ENCODE measurements around the gene GOLGA6C.

The GOLGA6C gene

DNA sequence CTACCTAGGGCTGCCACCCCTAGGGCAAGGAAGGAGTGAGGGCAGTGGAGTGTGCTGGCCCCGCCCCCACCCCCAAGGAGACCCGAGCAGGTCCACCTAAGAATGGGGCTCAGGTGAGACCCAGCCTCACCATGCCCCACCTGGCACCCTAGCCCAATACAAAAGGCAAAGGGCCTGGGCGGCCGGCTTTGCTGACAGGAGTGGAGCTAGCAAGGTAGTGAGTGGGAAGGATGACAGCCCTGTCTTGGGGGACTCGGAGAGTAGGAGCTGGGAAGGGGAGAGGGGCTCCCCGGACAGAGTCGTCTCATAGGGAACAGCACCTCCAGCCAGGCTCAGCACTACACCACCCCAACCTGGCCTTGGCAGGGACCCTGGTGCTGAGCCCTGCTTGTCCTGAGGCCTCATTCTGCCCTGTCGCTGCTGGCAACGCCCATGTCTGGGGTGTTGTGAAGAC is 44.3 kb upstream of the GOLGA6C start:
- Histone ChIP-seq H3K9me3 (replicated peaks; ENCODE audit: insufficient read depth, low read length) (no peaks in the 10 kb centered on the region), H4K20me1 (ENCODE audit: insufficient read depth, low read length) (peaks cover 55% of the 10 kb centered on the region), H3K9me2 (replicated peaks; ENCODE audit: insufficient read depth, low read length) (no peaks in the 10 kb centered on the region), H3K27ac (ENCODE audit: low read length) (no peak overlapping the region), H3K4me1 (ENCODE audit: low read length) (peaks cover 2% of the 10 kb centered on the region; the same call in 1 of the 2 replicates), H3K4me3 (ENCODE audit: low read length) (no peak overlapping the region), H3K4me2 (ENCODE audit: low read depth, low read length) (no peak overlapping the region), H3K79me2 (ENCODE audit: low read length) (peaks cover 56% of the 10 kb centered on the region), H3K36me3 (replicated peaks; ENCODE audit: insufficient read depth, low read length) (peaks cover 32% of the 10 kb centered on the region), H3K9ac (ENCODE audit: low read length) (no peak overlapping the region), H3K27me3 (replicated peaks; ENCODE audit: insufficient read depth, low read length) (no peaks in the 10 kb centered on the region), H2AFZ (ENCODE audit: low read length) (no peak overlapping the region), H3F3A (ENCODE audit: insufficient read depth, low read length) (peaks cover 29% of the 10 kb centered on the region)
- TF ChIP-seq, protein P1, sequence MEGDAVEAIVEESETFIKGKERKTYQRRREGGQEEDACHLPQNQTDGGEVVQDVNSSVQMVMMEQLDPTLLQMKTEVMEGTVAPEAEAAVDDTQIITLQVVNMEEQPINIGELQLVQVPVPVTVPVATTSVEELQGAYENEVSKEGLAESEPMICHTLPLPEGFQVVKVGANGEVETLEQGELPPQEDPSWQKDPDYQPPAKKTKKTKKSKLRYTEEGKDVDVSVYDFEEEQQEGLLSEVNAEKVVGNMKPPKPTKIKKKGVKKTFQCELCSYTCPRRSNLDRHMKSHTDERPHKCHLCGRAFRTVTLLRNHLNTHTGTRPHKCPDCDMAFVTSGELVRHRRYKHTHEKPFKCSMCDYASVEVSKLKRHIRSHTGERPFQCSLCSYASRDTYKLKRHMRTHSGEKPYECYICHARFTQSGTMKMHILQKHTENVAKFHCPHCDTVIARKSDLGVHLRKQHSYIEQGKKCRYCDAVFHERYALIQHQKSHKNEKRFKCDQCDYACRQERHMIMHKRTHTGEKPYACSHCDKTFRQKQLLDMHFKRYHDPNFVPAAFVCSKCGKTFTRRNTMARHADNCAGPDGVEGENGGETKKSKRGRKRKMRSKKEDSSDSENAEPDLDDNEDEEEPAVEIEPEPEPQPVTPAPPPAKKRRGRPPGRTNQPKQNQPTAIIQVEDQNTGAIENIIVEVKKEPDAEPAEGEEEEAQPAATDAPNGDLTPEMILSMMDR (IDR thresholded peaks at IDR 0.05; ENCODE audit: low read length), result no peak
- no peak for TF ChIP-seq EZH2 (optimal IDR thresholded peaks at IDR 0.05; ENCODE audit: low read depth, low read length)
- TF ChIP-seq EZH2phosphoT487 (IDR thresholded peaks at IDR 0.05; ENCODE audit: low read length), result no peak
- DNase-seq, result no peak

DNA sequence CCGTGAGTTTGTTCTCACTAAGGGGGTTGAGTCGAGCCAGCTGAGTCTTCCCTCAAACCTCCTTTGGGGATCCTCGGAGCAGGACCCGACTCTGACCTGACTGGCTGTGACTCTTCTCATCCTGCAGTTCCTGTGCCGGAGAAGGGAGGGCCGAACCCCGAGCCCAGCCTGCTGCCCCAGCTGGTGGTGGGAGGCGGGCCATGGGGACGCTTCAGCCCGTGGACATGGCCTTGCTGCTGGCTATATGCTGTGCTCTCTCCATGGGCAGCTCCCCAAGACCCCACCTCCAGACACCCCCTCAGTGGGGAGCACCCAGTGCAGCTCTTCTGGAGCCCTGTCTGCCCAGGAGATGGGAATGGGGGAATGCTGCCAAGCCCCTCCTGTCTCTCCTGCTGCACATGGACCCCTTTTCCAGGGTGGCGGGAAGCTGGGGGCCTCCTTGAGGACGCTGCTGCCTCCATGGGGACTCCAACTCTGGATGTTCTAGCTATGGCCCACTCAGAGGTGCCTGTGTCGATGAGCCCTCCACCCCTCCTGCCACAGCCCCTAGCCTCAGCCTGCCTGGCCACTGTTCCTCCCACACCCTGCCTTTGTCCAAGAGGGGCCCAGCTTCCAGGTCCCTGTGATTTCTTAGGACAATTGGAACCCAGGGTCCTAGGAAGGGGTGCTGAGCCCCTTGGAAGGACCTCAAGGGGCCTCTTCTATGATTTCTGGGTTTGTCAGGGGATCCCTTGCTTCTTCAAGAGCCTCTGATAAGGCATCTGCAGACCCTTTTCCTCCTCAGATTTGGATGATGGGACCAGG is 43.6 kb upstream of the GOLGA6C start:
- peaks cover 6% of the 10 kb centered on the region; the same call in 1 of the 2 replicates for H3K4me1 ChIP-seq (ENCODE audit: low read length)
- no peak overlapping the region for H3K9ac ChIP-seq (ENCODE audit: low read length)
- H3K9me2 ChIP-seq (replicated peaks; ENCODE audit: insufficient read depth, low read length), result no peaks in the 10 kb centered on the region
- H3K4me2 ChIP-seq (ENCODE audit: low read depth, low read length), result no peak overlapping the region
- TF ChIP-seq EZH2phosphoT487 (IDR thresholded peaks at IDR 0.05; ENCODE audit: low read length) (no peak), EZH2 (optimal IDR thresholded peaks at IDR 0.05; ENCODE audit: low read depth, low read length) (no peak)
- TF ChIP-seq, protein P1 (IDR thresholded peaks at IDR 0.05; ENCODE audit: low read length), result no peak
- no peaks in the 10 kb centered on the region for H3K9me3 ChIP-seq (replicated peaks; ENCODE audit: insufficient read depth, low read length)
- H2AFZ ChIP-seq (ENCODE audit: low read length), result no peak overlapping the region
- H3F3A ChIP-seq (ENCODE audit: insufficient read depth, low read length), result peaks cover 33% of the 10 kb centered on the region
- no peak overlapping the region for H3K4me3 ChIP-seq (ENCODE audit: low read length)
- DNase-seq, result no peak
- H3K27me3 ChIP-seq (replicated peaks; ENCODE audit: insufficient read depth, low read length), result no peaks in the 10 kb centered on the region
- H4K20me1 ChIP-seq (ENCODE audit: insufficient read depth, low read length), result peaks cover 48% of the 10 kb centered on the region
- H3K79me2 ChIP-seq (ENCODE audit: low read length), result peaks cover 49% of the 10 kb centered on the region
- no peak overlapping the region for H3K27ac ChIP-seq (ENCODE audit: low read length)
- H3K36me3 ChIP-seq (replicated peaks; ENCODE audit: insufficient read depth, low read length), result peaks cover 25% of the 10 kb centered on the region

DNA sequence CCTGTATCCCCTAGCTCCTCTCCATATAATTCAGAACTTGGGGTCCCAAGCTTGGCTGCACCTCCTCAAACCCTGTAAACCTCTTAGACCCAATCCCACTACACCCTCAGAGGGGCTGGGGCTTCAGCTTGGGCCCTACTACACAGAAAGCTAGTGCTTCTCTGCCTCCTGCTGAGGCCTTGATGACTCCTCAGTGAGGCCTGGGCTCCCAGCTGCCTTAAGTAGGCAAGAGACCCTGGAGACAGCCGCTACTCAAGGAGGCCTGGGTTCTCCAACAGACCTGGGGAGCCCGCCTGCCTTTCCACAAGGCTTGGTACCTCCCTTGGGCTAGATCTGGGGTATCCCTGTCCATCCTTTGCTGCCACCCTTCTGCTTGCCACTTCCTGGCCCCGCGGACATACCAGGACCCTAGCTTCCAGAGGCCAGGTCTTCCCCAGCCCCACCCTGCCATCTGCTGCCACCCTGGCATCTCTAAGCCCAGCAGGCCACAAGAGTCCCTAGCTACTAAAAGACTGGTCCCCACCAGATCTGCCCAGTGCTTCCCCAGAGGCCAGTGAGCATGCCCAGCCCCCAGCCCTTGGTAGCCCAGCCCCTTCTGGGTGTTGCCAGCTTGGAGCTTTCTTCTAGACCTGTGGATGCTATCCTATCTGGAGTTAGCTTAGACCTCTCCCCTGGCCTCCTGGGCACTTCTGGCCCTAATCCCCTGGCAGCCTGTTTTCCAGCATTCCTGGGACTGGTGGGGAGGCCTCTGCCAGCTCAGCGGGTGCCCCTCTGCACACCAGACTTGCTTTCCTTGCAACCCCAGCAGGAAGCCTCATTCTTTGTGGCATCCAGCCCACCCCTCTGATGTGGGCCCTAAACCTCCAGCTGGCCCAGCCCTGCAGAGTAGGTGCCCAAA is 42.8 kb upstream of the GOLGA6C start:
- no peak overlapping the region for H3K27ac ChIP-seq (ENCODE audit: low read length)
- H3K36me3 ChIP-seq (replicated peaks; ENCODE audit: insufficient read depth, low read length), result peaks cover 18% of the 10 kb centered on the region
- no peaks in the 10 kb centered on the region for H3K9me2 ChIP-seq (replicated peaks; ENCODE audit: insufficient read depth, low read length)
- peaks cover 10% of the 10 kb centered on the region; the same call in 1 of the 2 replicates for H3K4me1 ChIP-seq (ENCODE audit: low read length)
- H3K79me2 ChIP-seq (ENCODE audit: low read length), result peaks cover 40% of the 10 kb centered on the region
- H3K27me3 ChIP-seq (replicated peaks; ENCODE audit: insufficient read depth, low read length), result no peaks in the 10 kb centered on the region
- no peaks in the 10 kb centered on the region for H3K9me3 ChIP-seq (replicated peaks; ENCODE audit: insufficient read depth, low read length)
- no peak for DNase-seq
- H2AFZ ChIP-seq (ENCODE audit: low read length), result no peak overlapping the region
- no peak overlapping the region for H3K9ac ChIP-seq (ENCODE audit: low read length)
- no peak overlapping the region for H3K4me3 ChIP-seq (ENCODE audit: low read length)
- TF ChIP-seq EZH2phosphoT487 (IDR thresholded peaks at IDR 0.05; ENCODE audit: low read length) (no peak), EZH2 (optimal IDR thresholded peaks at IDR 0.05; ENCODE audit: low read depth, low read length) (no peak)
- TF ChIP-seq, protein P1 (IDR thresholded peaks at IDR 0.05; ENCODE audit: low read length), result no peak
- peaks cover 33% of the 10 kb centered on the region for H3F3A ChIP-seq (ENCODE audit: insufficient read depth, low read length)
- no peak overlapping the region for H3K4me2 ChIP-seq (ENCODE audit: low read depth, low read length)
- peaks cover 40% of the 10 kb centered on the region for H4K20me1 ChIP-seq (ENCODE audit: insufficient read depth, low read length)

Measured in MM.1S (cell line).